Stimulated activated naive CD4-positive, alpha-beta T cell treated with Interleukin-2 at 50 U/mL for 16 hours (primary cell): ENCODE data around the gene TSEN15.

ENCODE experiments used
- DNase-seq: peaks from one replicate; lab custom pipeline; 2025; lab: John Stamatoyannopoulos, UW

TSEN15 gene

DNA sequence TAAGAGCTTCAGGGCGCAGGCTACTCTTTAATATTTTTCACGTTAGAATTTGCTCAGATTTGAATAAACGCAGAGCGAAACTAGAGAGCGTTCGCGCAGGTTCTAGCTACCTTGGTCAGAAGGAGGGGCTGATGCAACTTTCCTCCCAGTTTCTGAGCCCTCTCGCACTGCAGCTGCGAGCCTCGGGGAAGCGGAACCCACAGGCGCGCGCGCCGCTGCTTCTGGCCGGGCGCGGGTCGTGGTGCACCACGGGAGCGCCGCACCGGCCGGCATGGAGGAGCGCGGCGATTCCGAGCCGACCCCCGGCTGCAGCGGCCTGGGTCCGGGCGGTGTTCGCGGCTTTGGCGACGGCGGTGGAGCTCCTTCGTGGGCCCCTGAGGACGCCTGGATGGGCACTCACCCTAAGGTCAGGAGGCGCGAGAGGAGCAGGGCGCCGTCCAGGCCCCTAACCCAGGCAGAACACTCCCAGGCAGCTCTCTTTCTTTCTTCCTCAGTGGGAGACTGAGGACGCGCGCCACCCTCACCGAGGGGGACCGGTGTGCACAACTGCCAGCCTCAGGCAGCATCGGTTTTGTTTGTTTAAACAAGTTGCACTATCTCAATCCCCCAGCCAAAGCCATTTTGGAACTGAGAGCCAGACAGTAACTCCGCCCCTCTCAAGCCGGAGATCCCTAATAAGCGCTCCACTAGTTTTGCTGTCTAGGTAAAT lies at the start of gene TSEN15:
TSS of gene TSEN15 (plus strand) at position 246 of the 709 bp plus-strand sequence. CDS start at position 272, 26 bp downstream.
- peak; percentile 77 for DNase-seq

DNA sequence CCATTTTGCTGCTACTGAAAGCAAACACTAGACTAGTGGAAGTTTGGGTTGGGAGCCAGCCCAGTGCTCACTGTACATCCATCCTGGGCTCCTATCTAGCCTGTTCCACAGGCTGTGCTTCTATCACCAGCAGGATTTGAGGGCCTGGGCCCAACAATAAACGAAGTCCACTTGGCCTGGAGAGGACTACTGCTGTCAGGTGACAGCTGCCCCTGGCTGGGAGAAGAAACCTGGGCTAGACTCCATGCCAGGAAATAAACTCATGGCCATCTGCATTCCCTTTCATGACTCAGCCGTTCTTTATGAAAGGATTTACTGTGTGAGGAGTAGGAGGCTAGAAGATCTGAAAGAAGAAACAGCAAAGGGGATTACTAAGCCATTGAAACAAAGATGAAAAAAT lies 49.5 kb upstream of the TSEN15 start:
- DNase-seq, result no peak

DNA sequence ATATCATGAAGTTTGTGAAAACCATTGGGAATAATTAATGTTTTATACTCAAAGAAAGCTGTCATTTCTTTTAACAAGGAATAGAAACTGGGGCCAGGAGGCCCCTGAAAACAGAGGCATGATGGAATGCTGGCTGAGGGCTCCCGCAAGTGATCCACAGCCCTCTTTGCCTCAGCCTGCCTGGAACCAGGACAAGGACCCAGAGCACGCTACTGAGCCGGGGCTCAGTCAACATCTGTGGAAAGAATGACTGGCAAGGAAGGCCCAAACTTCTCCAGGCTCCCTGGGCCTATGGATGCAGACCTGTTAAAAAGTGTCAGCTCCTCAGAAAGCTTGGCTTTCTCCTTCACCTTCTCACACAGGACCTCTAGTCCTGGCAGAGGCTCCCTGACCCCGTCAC lies 46.6 kb upstream of the TSEN15 start:
- no peak for DNase-seq

GRCh38 chr1:184005506-184005905 lies 46.0 kb upstream of the TSEN15 start:
- DNase-seq, result no peak

DNA sequence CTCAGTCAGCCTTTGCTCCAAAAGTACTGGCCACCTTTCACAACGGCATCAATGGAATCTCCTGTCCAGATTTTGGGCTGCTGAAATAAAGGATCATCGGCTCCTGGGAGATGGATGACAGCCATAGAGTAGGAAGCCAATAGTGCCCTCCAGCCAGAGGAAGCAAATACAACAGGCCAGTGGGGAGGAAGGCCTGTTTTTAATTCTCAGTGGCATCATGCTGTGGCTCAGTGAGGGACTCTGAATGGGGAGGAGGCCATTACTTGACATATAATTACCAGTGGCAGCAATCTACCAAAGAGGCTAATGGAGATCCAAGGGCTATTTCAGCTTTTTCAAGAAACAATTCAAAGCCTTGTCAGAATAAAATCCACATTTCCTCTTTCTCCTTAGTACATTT lies 40.7 kb upstream of the TSEN15 start:
- no peak for DNase-seq

- no peak for DNase-seq
Observed at GRCh38 chr1:184012187-184012586, 39.3 kb upstream of the TSEN15 start.

- no peak for DNase-seq
Observed at GRCh38 chr1:184014271-184014670, 37.3 kb upstream of the TSEN15 start.

DNA sequence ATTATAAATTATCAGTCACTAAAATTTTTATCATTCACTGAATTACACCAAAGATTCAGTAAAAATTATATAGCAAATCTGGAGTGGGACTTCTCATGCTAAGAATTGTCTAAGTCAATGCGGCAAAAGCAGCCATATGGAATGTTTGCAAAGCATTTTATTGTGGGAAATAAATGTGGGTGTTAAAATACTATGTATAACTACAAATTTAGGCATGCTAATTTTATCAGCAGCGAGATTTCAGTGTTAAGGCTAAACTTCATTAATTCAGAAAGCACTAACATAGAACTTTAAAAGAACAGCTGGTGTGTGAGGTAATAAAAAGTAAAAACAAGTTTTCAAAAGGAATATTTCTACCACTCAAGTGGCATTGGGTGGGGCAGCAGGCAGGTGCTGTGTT lies 35.4 kb upstream of the TSEN15 start:
- DNase-seq, result no peak

GRCh38 chr1:184017306-184017705 lies 34.2 kb upstream of the TSEN15 start:
- DNase-seq, result no peak

- DNase-seq, result no peak
Observed at GRCh38 chr1:184018622-184019021, 32.9 kb upstream of the TSEN15 start.

GRCh38 chr1:184019069-184019468 lies 32.5 kb upstream of the TSEN15 start:
- no peak for DNase-seq

GRCh38 chr1:184019506-184019905 lies 32.0 kb upstream of the TSEN15 start:
- DNase-seq, result no peak

DNA sequence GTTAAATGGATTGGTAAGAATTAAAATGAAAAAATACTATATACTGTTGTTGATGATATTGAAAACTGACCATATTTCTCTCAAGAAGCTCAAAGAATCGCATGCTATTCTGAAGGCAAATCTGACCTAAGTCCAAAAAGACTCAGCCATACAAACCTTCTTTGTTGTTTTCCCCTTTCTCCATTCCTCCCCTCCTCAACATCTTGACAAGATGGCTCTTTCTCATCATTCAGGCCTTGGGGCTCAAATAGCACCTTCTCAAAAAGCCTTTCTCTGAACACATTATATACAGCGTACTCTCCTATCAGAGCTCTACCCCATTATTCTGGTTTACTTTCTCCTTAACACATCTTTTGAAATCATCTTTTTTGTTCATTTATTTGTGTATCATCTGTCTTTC lies 31.2 kb upstream of the TSEN15 start:
- DNase-seq, result no peak

DNA sequence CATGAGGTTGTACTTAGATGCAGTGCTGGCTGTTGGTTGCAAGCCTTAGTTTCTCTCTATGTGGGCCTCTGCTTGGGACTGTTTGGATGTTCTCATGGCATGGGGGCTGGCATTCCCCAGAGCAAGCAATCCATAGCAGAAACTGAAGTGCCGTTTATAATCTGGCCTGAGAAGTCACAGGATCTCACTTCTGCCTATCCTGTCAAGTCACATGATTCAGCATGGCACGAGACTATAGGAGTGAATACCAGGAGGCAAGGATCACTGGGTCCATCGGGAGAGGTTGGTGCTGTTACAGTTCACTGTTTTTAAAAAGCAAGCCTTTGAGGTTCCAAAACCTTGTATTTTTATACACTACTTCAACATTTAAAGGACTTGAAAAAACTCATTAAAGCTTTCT lies 30.7 kb upstream of the TSEN15 start:
- DNase-seq, result no peak

- no peak for DNase-seq
Observed at GRCh38 chr1:184021728-184022127, 29.8 kb upstream of the TSEN15 start.

DNA sequence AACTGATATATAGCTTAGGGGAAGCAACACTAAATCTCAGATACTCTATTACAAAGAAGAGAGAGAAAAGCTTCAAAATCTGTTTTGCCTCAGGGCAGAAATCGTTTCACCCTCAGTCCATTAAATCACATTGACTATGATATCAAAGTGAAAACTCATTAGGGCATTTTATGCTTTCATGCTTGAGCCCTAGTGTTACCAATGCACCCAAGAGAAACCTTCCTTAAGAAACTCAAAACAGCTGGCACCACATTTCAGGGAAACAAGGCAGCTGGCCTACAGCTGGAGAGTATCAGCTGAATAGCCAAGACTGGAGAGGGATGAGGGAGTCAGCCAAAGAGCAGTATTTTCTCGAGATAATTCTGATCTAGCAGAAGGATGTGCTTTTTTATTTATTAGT lies 28.9 kb upstream of the TSEN15 start:
- no peak for DNase-seq

- no peak for DNase-seq
Observed at GRCh38 chr1:184023171-184023570, 28.4 kb upstream of the TSEN15 start.

DNA sequence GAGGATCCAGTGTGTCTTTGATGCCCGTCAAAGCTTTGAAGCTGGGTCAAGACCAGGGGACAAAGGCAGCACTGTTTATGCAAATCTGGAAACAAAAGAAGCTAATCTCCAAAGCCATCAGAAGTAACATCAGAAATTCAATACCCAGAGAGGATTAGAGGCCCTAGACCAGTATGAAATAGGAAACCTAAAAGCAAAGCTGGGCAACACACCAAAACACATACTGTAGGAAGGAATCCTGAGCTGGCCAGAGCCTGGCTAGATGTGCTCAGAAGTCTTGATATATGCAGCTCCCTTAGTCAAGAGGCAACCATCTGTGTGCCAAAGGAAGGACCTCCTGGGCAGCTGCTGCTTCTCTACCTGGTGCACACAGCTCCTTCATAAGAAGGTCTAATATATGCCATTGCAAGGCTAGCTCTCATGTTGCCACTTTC lies 26.3 kb upstream of the TSEN15 start:
- DNase-seq, result no peak

- no peak for DNase-seq
Observed at GRCh38 chr1:184027826-184028695, 23.5 kb upstream of the TSEN15 start.

- DNase-seq, result no peak
Observed at GRCh38 chr1:184028854-184029623, 22.5 kb upstream of the TSEN15 start.

GRCh38 chr1:184030433-184031091 lies 21.0 kb upstream of the TSEN15 start:
- DNase-seq, result no peak

DNA sequence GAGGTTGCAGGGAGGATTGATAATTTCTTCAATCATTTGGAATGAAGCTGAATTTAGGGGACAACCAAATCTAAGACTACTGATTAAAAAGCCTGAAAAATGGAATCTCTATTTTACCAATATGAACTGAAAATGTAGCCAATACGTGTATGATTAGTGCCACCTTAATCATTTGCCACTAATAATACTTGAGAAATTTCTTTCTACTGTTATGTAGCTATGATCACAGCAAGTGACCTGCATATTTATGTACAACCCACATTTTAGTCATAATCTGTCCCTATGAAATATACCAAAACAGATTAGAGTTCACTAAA lies 20.5 kb upstream of the TSEN15 start:
- DNase-seq, result no peak
